ENCODE data around the gene NSMCE4A. TPM values are rescaled to one million over a fixed set of nuclear protein-coding genes. Genes with fewer than 3 reads are reported as not detected.

Gene NSMCE4A
- total RNA-seq, 1 experiment from 2014 or later: 64.4 TPM

GRCh38 chr10:122014652-122015248 lies 39.7 kb upstream of the NSMCE4A start (continued):
- TF ChIP-seq HMGXB4 (CRISPR knock-in tag; IDR thresholded peaks at IDR 0.05) (no peak), PREB (CRISPR knock-in tag; IDR thresholded peaks at IDR 0.05; ENCODE audit: borderline replicate concordance) (no peak), ZNF416 (CRISPR knock-in tag; IDR thresholded peaks at IDR 0.05) (no peak), ATF1 (CRISPR knock-in tag; IDR thresholded peaks at IDR 0.05) (no peak), CREB1 (CRISPR knock-in tag; IDR thresholded peaks at IDR 0.05) (no peak), ZSCAN18 (CRISPR knock-in tag; IDR thresholded peaks at IDR 0.05) (no peak), ZNF396 (CRISPR knock-in tag; IDR thresholded peaks at IDR 0.05; ENCODE audit: borderline replicate concordance) (no peak), MYBL2 (CRISPR knock-in tag; IDR thresholded peaks at IDR 0.05) (no peak)

GRCh38 chr10:122013311-122013780 lies 38.3 kb upstream of the NSMCE4A start:
- H3K4me1 Mint-ChIP-seq: peaks cover 2% of the 10 kb centered on the region
- no peaks in the 10 kb centered on the region for H3K9me3 Mint-ChIP-seq
- CTCF ChIA-PET: interaction anchor here (0.8 to 1.2 kb wide), 2 partner anchors 38 kb away, joined by 3 read pairs; no protein-coding TSS in a partner anchor
- no peak for DNase-seq (ENCODE audit: low spot score)
- no peak overlapping the region for H3K4me3 Mint-ChIP-seq
- no peaks in the 10 kb centered on the region for H3K36me3 Mint-ChIP-seq
- no peak overlapping the region for H3K27ac Mint-ChIP-seq
- H3K27me3 Mint-ChIP-seq (ENCODE audit: low read depth): no peaks in the 10 kb centered on the region
- POLR2A ChIA-PET: no interaction called here
- ATAC-seq: no peak
- TF ChIP-seq ZNF121 (CRISPR knock-in tag; IDR thresholded peaks at IDR 0.05) (no peak), ATF3 (CRISPR knock-in tag; conservative IDR thresholded peaks at IDR 0.05) (no peak), ZNF425 (CRISPR knock-in tag; conservative IDR thresholded peaks at IDR 0.05) (no peak), TP53 (CRISPR knock-in tag; IDR thresholded peaks at IDR 0.05) (no peak), STAT6 (CRISPR knock-in tag; conservative IDR thresholded peaks at IDR 0.05; ENCODE audit: low read depth) (no peak), MAX (CRISPR knock-in tag; IDR thresholded peaks at IDR 0.05) (no peak), CREB1 (CRISPR knock-in tag; IDR thresholded peaks at IDR 0.05) (no peak), ZBTB43 (CRISPR knock-in tag; IDR thresholded peaks at IDR 0.05) (no peak), FOXP1 (CRISPR knock-in tag; IDR thresholded peaks at IDR 0.05; ENCODE audit: borderline replicate concordance) (no peak), SMAD4 (CRISPR knock-in tag; IDR thresholded peaks at IDR 0.05) (no peak), TEAD4 (CRISPR knock-in tag; IDR thresholded peaks at IDR 0.05) (no peak), ESRRA (CRISPR knock-in tag; IDR thresholded peaks at IDR 0.05; ENCODE audit: borderline replicate concordance) (no peak), ZNF138 (CRISPR knock-in tag; conservative IDR thresholded peaks at IDR 0.05) (no peak), PRDM15 (CRISPR knock-in tag; IDR thresholded peaks at IDR 0.05) (no peak)
